ENCODE measurements around the gene INF2.

The INF2 gene

DNA sequence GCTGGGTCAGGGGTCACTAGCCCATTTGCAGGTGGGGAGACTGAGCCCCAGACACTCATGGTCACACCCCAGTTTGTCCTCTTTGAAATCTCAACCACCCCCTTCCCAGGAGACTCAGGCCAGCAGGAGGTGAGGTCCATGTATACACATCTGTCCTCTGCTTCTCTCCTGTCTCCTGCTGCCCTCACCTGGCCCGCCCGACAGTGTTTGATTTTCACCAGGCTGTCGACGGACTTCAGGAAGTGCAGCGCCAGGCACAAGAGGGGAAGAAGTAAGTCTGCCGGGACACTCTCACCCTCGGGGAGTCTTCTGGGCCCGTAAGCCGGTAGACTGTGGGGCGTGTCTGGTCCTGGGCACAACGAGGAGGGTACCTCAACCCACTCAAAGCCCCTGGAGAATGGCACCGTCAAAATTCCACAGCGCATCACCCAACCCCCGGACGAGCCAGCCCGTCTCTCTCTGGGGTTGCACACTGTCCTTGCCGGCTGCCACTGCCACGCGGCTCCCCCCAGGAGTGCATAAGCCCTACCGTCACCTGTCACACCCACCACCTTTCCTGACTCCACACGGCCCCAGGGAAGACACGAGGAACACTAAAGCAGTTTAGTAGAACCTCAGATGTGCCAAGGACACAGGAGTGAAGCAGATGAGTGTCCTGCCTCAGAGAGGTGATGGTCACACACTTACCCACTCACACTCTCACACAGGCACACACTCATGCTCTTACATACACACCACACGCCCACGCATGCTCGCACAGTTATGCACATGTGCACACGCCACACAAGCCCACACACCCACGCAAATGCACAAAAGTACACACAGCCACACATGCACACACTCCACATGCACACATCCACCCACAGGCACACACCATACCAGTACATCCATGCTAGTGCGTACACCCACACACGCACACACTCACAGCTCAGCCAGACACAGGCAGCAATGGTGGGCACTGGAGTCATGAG lies 50.4 kb downstream of the INF2 start:
- no peak for DNase-seq

DNA sequence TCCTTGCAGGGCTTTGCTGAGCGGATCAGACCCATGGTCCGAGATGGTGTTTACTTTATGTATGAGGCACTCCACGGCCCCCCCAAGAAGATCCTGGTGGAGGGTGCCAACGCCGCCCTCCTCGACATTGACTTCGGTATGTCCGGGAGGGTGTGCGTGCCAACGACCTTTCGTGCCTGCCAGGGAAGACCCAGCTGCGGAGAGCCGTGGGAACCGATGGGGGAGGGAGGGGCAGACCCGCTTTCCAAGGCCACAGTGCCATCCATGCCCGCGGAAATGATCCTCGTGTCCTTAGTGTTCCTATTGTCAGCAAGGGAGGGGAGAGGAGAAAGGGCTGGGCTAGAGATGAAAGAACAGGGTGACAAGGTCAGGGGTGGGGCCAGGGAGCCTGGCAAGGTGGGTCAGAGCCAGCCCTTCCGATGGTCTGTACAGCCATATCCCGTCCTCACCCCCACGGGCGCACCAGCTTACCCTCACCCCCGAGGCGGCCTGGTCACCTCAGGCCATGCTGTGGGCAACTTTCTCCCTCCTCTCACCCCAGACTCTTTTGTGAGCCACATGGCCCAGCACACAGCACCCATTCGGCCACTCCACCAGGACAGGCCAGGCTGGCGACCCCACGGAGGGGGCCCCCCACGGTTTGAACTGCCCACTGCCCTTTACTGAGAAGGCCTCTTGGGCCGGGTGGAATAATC lies 51.8 kb downstream of the INF2 start:
- no peak for DNase-seq

DNA sequence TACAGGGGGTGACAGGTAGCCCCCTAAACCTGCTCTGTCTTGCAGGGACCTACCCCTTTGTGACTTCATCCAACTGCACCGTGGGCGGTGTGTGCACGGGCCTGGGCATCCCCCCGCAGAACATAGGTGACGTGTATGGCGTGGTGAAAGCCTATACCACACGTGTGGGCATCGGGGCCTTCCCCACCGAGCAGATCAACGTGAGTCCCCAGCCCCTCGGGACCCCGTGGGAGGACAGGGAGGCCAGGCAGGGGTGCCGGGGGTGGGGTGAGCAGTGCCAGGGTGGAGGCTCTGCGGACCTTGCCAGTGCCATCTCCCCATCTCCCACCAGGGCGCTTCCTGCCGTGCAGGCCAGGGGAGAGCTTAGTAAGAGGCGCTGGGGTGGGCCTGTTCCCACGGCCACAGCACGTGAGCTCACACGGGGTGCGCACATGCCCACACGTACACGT lies 52.4 kb downstream of the INF2 start:
- no peak for DNase-seq

DNA sequence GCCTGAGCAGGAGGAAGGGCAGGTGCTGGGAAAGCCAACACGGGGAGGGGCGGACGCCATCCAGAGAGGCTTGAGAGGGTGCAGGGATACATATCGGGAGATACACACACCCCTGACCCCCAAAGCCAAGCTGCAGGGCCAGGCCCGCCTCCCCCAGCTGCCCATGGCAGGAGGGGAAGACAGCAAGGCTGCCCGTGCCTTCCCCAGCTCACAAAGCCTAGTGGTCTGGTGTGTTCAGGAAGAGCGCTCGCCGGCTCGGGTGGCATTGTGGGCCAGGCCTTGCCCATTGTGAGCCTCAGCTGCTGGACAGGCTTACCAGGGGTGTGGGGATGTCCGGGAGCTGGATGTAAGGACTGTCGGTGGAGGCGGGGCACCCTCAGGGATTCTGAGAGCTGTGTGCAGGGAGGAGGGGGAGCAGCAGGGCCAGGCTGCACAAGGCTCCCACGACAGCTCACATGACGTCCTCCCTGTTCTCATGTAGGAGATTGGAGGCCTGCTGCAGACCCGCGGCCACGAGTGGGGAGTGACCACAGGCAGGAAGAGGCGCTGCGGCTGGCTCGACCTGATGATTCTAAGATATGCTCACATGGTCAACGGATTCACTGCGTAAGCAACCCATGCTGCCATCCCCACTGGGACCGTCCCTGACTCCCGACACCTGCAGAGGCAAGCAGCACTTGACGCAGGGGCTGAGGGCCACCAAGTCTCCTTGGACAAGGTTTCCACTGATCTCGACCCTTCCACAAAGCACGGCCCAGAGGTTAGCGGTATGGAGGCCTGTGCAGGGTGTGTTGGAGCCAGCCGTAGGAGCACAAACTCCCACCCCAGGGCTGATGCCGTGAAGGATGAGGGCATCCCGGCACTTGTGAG lies 53.4 kb downstream of the INF2 start:
- DNase-seq, result no peak

DNA sequence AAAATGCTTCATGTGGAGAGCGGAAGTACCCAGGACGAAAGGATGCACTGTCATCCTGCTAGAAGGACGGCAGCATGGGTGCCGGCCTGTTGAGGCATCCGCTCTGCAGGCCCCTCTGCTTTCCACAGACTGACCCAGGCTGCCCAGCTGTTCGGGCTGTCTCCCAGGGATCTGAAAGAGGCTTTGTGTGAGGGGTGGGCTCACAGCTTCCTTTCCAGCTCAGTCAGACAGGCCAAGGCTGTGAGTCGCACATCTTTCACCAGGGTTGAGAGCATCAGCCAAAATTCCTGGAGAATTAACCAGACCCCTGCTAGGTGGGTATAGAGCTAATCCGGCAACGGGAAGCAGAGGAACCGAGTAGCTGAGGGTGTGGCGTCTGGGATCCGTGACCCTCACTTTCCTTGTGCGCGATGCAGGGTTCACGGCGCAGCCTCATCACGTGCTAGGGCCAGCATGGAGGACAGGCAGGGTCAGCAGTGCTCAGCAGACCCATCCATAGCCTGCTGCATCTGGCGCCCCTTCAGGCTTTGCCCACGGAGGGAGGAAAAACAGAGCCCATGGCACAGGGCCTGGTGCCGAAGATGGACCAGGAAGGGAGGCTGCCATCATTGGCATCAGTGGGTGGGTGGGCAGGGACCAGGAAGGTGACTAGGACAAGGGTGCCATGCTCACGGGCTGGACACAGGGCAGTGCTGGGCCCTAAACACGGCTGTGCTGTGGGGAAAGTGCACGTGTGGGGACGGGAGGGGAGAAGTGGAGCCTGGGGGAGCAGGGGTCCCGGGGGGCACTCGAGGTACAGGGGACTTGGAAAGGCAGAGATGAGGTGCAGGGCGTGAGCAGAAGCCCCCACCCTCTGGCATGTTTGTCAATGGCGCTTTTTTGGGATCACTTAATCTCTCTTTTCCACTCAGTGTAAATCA lies 54.3 kb downstream of the INF2 start:
- DNase-seq, result no peak

DNA sequence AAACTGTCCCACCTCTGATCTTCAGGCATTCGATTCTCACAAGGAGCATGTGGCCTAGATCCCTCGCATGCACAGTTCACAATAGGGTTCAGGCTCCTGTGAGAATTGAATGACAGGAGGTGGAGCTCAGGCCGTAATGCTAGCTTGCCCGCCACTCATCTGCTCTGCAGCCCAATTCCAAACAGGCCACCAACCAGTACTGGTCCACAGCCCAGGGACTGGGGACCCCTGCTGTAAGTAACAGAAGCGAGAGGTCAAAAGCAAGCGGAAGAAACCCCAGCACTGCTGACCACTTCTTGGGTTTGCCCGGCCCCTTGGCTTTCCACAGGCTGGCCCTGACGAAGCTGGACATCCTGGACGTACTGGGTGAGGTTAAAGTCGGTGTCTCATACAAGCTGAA lies 55.1 kb downstream of the INF2 start:
- DNase-seq, result no peak

DNA sequence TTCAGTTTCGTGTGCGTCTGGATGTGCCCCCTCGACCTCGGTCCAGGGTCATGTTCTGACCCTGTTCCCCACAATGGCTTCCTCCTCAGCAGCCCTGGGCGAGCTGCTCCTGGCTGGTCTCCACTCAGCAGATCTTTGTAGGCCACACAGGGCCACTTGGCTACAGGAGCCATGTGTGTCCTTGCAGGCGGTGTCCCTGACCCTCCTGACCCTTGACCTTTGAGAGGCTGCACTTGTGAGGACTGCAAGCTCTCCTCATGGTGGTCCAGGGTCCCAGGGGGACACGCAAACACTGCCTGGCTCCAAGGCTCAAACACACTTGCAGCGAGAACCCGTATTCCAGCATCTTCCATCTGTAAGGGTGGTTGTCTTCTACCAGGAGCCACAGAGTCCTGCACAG lies 56.0 kb downstream of the INF2 start:
- DNase-seq, result no peak

DNA sequence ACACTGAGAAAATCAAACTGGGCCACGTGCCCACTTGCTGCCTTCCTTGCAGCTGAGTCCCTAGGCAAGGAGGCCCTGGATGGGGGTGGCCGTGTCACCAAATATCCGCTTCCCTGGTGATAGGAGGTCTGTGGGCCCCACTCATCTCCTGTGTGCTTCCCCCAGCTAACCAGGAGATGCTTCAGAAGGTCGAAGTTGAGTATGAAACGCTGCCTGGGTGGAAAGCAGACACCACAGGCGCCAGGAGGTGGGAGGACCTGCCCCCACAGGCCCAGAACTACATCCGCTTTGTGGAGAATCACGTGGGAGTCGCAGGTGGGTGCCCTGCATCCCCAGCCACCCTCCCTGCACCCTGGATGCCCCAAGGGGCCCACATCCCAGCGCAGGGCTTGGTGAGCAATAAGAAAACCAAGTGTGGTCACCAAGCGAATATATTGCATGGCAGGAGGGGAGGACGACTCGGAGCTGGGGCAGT lies 56.7 kb downstream of the INF2 start:
- peak; percentile 57 for DNase-seq

DNA sequence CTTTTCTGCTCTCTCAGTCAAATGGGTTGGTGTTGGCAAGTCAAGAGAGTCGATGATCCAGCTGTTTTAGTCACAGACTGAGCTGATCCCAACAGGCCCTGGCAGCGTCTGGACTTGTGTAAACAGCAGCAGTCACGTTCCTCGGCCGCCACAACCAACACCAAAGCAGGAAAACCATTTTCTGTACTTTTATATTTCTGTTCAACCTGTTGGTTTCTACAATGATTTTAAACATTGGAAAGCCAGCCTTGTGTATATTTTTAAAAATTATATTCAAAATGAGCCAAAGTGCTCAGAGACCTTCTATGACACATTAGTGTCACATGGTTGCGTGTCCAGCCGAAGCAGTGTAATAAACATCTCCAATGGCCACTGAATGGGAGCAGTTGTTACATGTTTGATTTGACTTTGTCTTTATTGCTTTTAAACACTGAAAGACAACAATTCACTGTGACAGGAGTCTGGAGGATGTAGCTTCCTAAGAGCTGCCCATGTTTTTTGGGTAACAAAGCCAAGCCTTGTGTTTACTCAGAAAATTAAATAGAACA lies 57.6 kb downstream of the INF2 start:
- no peak for DNase-seq

DNA sequence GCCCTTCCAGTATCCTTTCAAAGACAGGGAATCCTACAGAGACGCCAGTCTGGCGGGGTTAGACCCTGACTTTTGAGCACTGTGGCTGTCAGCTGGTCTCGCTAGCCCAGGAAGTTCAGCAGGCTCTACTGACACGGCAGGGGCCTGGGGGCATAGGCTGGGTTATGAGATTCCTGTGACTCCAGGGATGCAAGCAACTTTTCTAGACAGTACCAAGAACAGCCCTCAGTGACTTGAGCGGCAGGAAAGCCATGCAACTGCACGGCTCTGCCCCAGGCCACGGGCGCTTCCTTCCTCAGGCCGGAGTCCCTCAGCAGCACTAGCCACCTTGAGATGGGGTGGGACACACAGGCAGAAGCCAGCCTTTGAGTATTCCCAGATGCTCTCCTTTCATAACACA lies 58.5 kb downstream of the INF2 start:
- DNase-seq, result no peak

DNA sequence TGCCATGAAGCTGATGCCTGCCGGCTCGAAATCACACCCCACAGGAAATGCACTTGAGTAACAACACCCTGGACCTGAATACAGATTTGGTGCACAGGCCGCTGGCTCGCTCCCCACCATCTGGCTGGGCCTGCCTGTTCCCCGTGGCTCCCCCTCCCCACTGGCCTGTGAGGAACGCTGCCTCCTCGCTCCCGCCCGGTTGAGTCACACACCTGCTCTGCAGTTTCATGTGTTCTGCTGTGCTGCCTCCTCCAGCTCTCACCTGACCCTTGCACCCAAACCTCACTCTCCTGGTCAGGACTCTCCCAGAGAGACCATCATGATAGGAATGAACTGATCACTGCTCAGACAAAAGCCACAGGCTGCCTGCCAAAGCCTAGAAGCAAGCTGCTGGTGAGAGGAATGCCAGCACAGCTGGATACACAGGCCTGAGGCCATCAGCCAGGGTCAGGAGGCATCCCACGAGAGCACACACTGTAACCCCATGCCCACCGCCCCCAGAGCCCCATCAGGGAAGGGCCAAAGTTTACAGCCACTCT lies 59.8 kb downstream of the INF2 start:
- no peak for DNase-seq

DNA sequence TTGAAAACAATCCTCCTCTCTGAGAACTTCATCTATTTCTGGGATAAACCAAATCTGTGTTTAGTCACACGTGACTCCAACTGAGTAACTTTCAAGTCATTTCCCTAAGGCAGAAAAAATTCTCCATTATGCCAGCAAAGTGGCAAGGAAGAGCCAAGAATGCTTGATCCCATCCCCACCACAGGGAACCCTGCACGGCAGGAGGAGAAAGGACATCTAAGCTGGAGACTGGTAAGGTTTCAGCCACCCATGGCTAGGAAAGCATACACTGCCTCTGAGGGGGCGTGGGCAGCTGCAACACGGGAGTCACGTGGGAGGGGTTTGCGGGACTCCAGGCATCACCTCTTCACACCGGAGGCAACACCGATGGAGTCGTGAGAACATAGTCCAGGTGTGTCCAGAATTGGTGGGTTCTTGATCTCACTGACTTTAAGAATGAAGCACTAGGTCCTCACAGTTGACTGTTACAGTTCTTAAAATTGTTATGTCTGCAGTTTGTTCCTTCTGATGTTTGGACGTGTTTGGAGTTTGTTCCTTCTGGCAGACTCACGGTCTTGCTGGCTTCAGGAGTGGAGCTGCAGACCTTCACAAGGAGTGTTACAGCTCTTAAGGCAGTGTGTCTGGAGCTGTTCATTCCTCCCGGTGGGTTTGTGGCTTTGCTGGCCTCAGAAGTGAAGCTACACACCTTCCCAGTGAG lies 60.8 kb downstream of the INF2 start:
- no peak for DNase-seq

DNA sequence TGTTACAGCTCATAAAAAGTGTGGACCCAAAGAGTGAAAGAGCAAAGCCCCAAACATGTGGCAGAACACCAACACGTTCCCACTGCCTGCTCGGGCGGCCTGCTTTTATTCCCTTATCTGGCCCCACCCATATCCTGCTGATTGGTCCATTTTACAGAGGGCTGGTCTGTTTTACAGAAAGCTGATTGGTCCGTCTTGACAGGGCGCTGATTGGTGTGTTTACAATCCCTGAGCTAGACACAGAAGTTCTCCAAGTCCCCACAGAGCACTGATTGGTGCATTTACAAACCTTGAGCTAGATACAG lies 61.3 kb downstream of the INF2 start:
- DNase-seq, result peak; percentile 46

DNA sequence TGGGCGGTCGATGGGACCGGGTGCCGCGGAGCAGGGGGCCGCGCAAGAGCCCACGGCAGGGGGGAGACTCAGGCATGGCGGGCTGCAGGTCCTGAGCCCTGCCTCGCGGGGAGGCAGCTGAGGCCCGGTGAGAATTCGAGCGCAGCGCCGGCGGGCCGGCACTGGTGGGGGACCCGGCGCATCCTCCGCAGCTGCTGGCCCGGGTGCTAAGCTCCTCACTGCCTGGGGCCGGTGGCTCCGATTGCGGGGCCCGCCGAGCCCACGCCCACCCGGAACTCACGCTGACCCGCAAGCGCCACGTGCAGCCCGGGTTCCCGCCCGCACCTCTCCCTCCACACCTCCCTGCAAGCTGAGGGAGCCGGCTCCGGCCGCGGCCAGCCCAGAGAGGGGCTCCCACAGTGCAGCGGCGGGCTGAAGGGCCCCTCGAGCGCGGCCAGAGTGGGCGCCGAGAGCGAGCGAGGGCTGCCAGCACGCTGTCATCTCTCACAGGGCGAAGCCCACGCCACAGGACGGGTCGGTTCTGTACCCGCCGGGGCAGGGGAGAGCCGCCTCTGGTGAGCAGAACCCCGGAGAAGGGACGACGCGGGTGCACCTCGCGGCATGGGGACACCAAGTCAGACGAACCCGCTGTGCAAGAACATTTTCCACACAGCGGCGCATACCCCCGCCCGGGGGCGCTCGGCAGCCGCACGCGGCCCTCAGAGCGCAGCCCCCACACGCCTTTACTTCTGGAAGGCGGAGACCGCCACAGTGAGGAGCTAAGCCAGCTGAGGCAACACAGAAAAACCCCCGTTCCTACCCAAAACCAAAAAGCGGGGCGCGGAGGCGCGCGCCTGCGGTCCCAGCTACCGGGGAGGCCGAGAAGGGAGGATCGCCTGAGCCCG lies 62.4 kb downstream of the INF2 start:
- DNase-seq, result no peak

DNA sequence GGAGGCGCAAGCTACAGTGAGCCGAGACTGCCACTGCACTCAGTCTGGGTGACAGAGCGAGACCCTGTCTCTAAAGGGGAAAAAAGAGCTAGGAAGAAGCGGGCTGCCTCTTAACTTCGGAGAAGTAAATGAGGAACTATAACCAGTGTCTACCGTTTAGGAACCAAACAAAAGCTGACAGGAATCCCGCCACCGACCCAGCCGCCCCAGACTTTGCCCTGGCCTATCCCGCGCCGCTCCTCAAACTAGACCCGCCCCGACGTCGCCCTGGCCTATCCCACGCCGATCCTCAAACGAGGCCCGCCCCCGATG lies 63.0 kb downstream of the INF2 start:
- no peak for DNase-seq

DNA sequence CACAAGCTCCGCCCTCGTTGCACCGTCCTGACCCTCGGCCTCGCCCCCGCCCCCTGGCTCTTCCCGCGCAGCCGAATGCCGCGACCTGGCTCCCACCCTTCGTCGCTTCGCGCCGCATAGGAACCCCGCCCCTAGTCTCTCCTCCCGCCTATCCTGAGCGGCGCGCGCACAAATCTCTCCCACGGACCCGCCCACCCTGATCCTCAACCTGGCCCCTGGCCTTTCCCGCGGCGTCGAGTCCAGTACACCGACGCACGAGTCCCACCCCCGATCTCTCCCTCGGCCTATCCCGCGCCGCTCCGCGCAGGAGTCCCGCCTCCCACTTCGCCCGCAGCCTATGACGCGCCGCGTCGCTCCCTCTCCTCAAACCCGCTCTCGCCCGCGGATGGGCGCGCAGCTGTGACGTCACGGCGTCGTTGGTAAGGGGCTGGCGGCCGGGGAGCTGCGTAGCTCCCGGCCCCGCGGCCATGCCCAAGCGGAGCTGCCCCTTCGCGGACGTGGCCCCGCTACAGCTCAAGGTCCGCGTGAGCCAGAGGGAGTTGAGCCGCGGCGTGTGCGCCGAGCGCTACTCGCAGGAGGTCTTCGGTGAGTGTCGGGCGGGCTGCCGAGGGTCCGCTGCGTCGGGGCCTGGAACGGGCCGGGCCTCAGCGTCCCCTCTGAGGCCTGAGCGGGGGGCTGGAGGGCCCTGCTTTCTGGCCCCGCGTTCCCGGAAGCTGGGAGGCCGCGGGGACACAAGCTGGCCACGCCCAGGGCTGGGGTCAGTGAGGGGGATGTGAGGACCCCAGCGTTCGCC lies 63.5 kb downstream of the INF2 start, which contains the start of gene SIVA1:
Gene SIVA1, plus strand, starts transcription at position 413 of the 793 bp plus-strand sequence. Its CDS starts 55 bp downstream, at position 468.
- peak; percentile 100 for DNase-seq

DNA sequence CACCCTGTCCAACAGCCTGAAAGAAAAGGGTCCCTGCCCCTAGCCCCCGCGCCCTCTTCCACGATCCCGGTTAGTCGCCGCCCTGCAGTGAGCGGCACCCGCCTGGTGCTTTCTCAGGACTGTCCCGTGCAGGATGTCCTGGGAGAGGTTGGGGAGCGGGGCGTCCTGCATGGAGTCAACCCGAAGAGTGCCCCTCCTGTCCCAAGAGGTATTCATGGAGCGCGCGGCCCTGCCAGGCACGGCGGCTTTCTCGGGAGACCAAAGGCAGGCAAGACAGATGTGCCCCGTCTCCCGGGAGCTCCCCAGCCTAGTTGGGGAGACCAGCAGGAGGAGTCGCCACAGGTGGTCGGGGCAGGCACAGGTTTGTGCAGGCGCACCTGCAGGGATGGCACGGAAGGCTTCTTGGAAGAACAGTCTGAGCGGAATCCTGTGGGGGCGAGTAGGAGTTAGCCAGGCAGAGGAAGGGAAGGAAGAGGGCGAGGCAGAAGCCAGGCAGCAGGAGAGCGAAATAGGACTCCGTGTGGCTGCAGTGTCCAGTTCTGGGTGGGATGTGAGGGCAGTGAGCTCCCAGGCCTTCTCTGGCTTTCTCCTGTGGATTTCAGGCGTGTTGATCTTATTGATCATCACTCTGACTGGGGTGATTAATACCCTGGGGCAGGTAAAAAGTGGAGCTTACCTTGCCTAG lies 64.3 kb downstream of the INF2 start:
- peak; percentile 36 for DNase-seq

DNA sequence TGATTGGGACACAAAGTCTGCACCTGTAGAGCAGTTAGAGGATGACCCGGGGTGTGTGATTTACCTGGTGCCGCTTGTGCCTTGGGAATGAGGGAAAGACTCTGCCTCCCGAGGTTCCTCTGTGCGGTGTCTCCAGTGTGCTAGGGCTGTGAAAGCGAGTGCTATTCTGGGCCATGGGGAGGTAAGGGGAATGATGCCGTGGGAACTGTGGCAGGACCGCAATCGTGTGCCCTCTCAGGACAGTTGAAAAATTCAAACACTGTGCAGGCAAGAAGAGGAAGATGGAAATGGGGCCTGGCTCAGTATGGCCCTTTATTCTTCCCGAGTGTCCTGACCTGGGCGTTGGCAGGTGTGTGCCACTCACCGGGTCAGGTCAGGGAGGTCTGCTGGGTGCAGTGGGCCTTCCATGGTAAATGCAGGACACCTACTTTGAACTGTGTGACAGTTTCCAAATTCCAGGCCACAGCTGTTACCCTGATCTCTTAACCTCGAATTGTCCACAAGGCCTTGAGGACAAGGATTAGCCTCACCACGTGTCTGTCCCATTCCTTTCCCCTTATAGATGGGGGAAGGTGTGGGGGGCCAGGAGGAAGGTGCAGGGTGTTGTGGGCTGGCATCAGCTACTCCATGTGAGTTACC lies 64.9 kb downstream of the INF2 start:
- DNase-seq, result no peak

All from stimulated activated CD8-positive, alpha-beta memory T cell treated with anti-CD3 and anti-CD28 coated beads, Interleukin-4, amount 100 ng/mL, for 48 hours (primary cell).